ENCODE data around the gene PIEZO2.

- TF ChIP-seq CTCF (optimal IDR thresholded peaks at IDR 0.05 in 1 of 3, IDR thresholded peaks at IDR 0.05 in 1 of 3, conservative IDR thresholded peaks at IDR 0.05 in 1 of 3; ENCODE audit: extremely low read depth in 1 of 3, insufficient read depth in 2 of 3, low read length in 3 of 3) (no peak), EZH2 (IDR thresholded peaks at IDR 0.05; ENCODE audit: low read length) (no peak)
Measured at GRCh38 chr18:10912790-10913545, 236.4 kb downstream of the PIEZO2 start.

Measured in keratinocyte (primary cell).